Measurements from ENCODE around the gene ZPBP2.

The ZPBP2 gene

DNA sequence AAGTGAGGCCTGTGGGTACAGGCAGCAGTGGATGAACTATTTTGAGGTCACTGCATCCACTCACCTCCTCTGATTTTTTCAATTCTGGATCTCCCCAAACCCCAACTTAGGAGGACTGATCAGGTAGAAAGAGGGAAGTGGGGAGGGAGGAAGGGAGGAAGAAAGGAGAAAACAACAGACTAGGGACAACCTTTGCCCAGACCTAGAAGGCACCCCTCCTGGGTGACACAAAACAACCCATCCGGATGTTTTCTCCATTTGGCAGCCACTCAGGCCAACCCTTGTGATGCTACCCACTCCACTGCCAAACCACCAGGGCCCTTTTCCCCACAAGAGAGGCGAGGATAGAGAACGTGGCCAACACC, 56.7 kb downstream of the ZPBP2 start (continued):
- TF ChIP-seq TSHZ2 (CRISPR knock-in tag; IDR thresholded peaks at IDR 0.05) (no peak), ZFP3 (CRISPR knock-in tag; IDR thresholded peaks at IDR 0.05) (no peak), CSDC2 (CRISPR knock-in tag; IDR thresholded peaks at IDR 0.05) (no peak), PPARA (CRISPR knock-in tag; IDR thresholded peaks at IDR 0.05; ENCODE audit: borderline replicate concordance) (no peak), ESRRG (CRISPR knock-in tag; IDR thresholded peaks at IDR 0.05) (no peak), ZNF8 (CRISPR knock-in tag; IDR thresholded peaks at IDR 0.05) (no peak), ZNF565 (CRISPR knock-in tag; conservative IDR thresholded peaks at IDR 0.05; ENCODE audit: low read depth) (no peak), ZFP30 (CRISPR knock-in tag; IDR thresholded peaks at IDR 0.05) (no peak)

DNA sequence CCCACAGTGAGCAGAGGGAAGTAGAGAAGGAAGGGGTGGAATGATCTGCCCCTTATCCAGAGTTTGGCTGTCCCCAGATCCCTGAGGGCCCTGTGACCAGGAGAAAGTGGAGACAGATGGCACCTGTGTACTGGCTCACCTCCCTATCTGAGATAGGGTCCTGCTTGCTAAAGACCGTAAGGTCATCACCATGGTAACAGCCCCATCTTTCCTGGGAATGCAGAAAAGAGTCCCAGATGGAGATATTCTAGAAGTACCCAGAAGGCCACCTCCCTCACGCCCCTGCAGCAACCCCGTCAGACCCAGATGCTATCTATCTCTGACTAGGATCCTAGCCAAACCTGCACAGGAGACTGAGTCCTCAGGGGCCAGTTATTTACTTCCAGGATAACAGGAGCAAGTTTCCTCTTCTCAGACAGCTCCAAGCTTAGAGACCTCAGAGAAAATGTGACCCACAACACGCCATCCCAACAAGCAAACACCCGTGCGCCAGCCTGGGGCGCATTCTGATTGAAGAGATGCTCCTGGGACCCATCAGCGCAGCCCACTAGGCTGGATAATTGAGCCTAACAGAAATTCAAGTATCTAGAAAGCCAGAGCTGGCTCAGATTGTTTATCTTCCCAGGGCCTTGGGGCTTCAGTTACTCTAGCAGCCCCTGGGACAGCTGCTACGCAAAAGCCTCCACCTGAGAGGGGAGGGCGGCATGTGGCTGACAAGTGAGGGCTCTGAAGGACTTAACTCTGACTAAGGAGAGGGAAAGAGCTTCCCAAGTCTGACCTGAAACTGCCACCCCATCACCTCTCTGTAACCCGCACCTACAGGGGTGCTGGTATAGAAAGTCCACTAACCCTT, 57.5 kb downstream of the ZPBP2 start:
- no peak for ATAC-seq
- TF ChIP-seq TCF4 (CRISPR knock-in tag; IDR thresholded peaks at IDR 0.05; ENCODE audit: borderline replicate concordance) (no peak), GLIS3 (CRISPR knock-in tag; IDR thresholded peaks at IDR 0.05) (no peak), PPARA (CRISPR knock-in tag; IDR thresholded peaks at IDR 0.05; ENCODE audit: borderline replicate concordance) (no peak), ZNF70 (CRISPR knock-in tag; IDR thresholded peaks at IDR 0.05) (peak; percentile 80), ESRRG (CRISPR knock-in tag; IDR thresholded peaks at IDR 0.05) (no peak), CSDC2 (CRISPR knock-in tag; IDR thresholded peaks at IDR 0.05) (no peak)
- TF ChIP-seq, protein P1, sequence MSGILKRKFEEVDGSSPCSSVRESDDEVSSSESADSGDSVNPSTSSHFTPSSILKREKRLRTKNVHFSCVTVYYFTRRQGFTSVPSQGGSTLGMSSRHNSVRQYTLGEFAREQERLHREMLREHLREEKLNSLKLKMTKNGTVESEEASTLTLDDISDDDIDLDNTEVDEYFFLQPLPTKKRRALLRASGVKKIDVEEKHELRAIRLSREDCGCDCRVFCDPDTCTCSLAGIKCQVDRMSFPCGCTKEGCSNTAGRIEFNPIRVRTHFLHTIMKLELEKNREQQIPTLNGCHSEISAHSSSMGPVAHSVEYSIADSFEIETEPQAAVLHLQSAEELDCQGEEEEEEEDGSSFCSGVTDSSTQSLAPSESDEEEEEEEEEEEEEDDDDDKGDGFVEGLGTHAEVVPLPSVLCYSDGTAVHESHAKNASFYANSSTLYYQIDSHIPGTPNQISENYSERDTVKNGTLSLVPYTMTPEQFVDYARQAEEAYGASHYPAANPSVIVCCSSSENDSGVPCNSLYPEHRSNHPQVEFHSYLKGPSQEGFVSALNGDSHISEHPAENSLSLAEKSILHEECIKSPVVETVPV (CRISPR knock-in tag; IDR thresholded peaks at IDR 0.05) = no peak
- TF ChIP-seq, protein P2, sequence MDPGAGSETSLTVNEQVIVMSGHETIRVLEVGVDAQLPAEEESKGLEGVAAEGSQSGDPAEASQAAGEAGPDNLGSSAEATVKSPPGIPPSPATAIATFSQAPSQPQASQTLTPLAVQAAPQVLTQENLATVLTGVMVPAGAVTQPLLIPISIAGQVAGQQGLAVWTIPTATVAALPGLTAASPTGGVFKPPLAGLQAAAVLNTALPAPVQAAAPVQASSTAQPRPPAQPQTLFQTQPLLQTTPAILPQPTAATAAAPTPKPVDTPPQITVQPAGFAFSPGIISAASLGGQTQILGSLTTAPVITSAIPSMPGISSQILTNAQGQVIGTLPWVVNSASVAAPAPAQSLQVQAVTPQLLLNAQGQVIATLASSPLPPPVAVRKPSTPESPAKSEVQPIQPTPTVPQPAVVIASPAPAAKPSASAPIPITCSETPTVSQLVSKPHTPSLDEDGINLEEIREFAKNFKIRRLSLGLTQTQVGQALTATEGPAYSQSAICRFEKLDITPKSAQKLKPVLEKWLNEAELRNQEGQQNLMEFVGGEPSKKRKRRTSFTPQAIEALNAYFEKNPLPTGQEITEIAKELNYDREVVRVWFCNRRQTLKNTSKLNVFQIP (CRISPR knock-in tag; IDR thresholded peaks at IDR 0.05; ENCODE audit: borderline replicate concordance, low read depth) = no peak

- no peak for ATAC-seq
- TF ChIP-seq ARNTL (CRISPR knock-in tag; IDR thresholded peaks at IDR 0.05; ENCODE audit: borderline replicate concordance, low read depth) (no peak), ZNF8 (CRISPR knock-in tag; IDR thresholded peaks at IDR 0.05) (no peak), ZFP30 (CRISPR knock-in tag; IDR thresholded peaks at IDR 0.05) (no peak), ESRRG (CRISPR knock-in tag; IDR thresholded peaks at IDR 0.05) (no peak), GLIS3 (CRISPR knock-in tag; IDR thresholded peaks at IDR 0.05) (no peak), BACH2 (CRISPR knock-in tag; IDR thresholded peaks at IDR 0.05; ENCODE audit: borderline replicate concordance) (no peak), CSDC2 (CRISPR knock-in tag; IDR thresholded peaks at IDR 0.05) (no peak), OSR1 (CRISPR knock-in tag; IDR thresholded peaks at IDR 0.05) (no peak), TSHZ2 (CRISPR knock-in tag; IDR thresholded peaks at IDR 0.05) (no peak), RARB (CRISPR knock-in tag; IDR thresholded peaks at IDR 0.05) (no peak), ZNF70 (CRISPR knock-in tag; IDR thresholded peaks at IDR 0.05) (no peak), TOX (CRISPR knock-in tag; IDR thresholded peaks at IDR 0.05; ENCODE audit: borderline replicate concordance) (no peak)
- TF ChIP-seq, protein P3, sequence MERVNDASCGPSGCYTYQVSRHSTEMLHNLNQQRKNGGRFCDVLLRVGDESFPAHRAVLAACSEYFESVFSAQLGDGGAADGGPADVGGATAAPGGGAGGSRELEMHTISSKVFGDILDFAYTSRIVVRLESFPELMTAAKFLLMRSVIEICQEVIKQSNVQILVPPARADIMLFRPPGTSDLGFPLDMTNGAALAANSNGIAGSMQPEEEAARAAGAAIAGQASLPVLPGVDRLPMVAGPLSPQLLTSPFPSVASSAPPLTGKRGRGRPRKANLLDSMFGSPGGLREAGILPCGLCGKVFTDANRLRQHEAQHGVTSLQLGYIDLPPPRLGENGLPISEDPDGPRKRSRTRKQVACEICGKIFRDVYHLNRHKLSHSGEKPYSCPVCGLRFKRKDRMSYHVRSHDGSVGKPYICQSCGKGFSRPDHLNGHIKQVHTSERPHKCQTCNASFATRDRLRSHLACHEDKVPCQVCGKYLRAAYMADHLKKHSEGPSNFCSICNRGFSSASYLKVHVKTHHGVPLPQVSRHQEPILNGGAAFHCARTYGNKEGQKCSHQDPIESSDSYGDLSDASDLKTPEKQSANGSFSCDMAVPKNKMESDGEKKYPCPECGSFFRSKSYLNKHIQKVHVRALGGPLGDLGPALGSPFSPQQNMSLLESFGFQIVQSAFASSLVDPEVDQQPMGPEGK (CRISPR knock-in tag; IDR thresholded peaks at IDR 0.05; ENCODE audit: borderline replicate concordance) = no peak
- TF ChIP-seq, protein P2 (CRISPR knock-in tag; IDR thresholded peaks at IDR 0.05; ENCODE audit: borderline replicate concordance, low read depth) = no peak
- TF ChIP-seq, protein P4, sequence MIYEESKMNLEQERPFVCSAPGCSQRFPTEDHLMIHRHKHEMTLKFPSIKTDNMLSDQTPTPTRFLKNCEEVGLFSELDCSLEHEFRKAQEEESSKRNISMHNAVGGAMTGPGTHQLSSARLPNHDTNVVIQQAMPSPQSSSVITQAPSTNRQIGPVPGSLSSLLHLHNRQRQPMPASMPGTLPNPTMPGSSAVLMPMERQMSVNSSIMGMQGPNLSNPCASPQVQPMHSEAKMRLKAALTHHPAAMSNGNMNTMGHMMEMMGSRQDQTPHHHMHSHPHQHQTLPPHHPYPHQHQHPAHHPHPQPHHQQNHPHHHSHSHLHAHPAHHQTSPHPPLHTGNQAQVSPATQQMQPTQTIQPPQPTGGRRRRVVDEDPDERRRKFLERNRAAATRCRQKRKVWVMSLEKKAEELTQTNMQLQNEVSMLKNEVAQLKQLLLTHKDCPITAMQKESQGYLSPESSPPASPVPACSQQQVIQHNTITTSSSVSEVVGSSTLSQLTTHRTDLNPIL (CRISPR knock-in tag; IDR thresholded peaks at IDR 0.05; ENCODE audit: low read depth) = no peak
- TF ChIP-seq, protein P1 (CRISPR knock-in tag; IDR thresholded peaks at IDR 0.05) = no peak
Observed at GRCh38 chr17:39926135-39926587, 58.2 kb downstream of the ZPBP2 start.

Measured in SK-N-SH treated with all-trans-retinoic acid at 6 μM for 48 hours (cell line).